Sigmoid colon (tissue), 3 donors: ENCODE results near the gene ABI3BP.

Experiments
- CTCF ChIP-seq, 4 experiments: fragments of 450-650 bp in 3 of 4; fragments of 200-600 bp in 1 of 4; IDR thresholded peaks; one replicate each; pipeline ENCODE4 v1.5.1; 2016 to 2019; ENCODE audit warnings: antibody characterized with exemption in 4 of 4, mild to moderate bottlenecking in 3 of 4, moderate library complexity in 2 of 4
- POLR2A ChIP-seq, 2 donors: fragments of 450-650 bp; IDR thresholded peaks; one replicate each; pipeline ENCODE4 v1.6.1; 2016; ENCODE audit warnings: antibody characterized with exemption in 2 of 2, mild to moderate bottlenecking in 2 of 2, moderate library complexity in 2 of 2

GRCh38 chr3:100954990-100955389 is 38.2 kb downstream of the ABI3BP start:
- no peak for TF ChIP-seq CTCF (IDR thresholded peaks at IDR 0.05)
- TF ChIP-seq POLR2A (IDR thresholded peaks at IDR 0.05) = no peak
